Stimulated activated effector memory CD8-positive, alpha-beta T cell treated with anti-CD3 and anti-CD28 coated beads, Interleukin-12 subunit alpha, Interleukin-12 subunit beta, amount 100 ng/mL, for 72 hours (primary cell): ENCODE measurements around the gene MRPL58.
"Not testable (repeated sequence)": the region's sequence is repeated elsewhere in the genome, so short reads cannot be mapped to it uniquely, and the experiment has no call there.

Source experiments
- ATAC-seq: fragments of 150-1000 bp; cut with Tn5 transposase; 2 replicates; pipeline ENCODE4 v1.10.0; 2021
- DNase-seq, 2 donors: peaks; one replicate each; pipeline ENCODE4 v3.0.0; 2021 to 2022; ENCODE audit warnings: low spot score in 2 of 2
- H3K27ac Mint-ChIP-seq: one replicate; pipeline ENCODE4 v1.8.0; 2022; ENCODE audit warnings: mild to moderate bottlenecking, mixed read lengths
- H3K36me3 Mint-ChIP-seq: one replicate; pipeline ENCODE4 v1.8.0; 2022; ENCODE audit warnings: mild to moderate bottlenecking, mixed read lengths
- H3K4me1 Mint-ChIP-seq: one replicate; pipeline ENCODE4 v1.8.0; 2022; ENCODE audit warnings: mixed read lengths
- H3K4me3 Mint-ChIP-seq: one replicate; pipeline ENCODE4 v1.8.0; 2022; ENCODE audit warnings: mild to moderate bottlenecking, mixed read lengths
- H3K9me3 Mint-ChIP-seq: one replicate; pipeline ENCODE4 v1.8.0; 2022; ENCODE audit warnings: mixed read lengths

MRPL58 gene

DNA sequence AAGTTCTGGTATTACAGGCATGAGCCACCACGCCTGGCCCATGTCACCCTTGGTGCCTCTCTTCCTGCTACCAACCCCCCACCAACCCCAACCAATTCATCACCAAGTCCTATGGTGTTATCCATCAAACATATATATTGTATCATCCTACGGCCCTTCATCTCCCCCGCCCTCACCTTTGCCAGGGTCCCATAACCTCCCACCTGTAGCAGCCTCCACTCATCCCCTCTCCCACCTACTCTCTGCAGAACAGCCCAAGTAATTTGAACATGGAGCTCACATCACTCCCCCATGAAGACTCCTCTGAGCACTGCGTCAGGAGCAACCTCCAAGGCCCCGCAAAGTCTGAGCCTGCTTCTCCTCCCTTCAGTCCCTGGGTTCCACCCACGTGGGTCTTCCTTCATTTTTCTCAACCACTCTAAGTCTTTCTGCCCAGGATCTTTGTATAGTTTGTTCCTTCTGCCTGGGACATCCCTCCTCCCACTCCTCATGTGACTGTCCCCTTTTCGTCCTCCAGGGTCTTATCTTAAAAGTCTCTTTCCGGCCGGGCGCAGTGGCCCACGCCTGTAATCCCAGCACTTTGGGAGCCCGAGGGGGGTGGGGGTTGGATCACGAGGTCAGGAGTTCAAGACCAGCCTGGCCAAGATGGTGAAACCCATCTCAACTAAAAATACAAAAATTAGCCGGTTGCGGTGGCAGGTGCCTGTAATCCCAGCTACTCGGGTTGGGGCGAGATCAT lies 32.9 kb upstream of the MRPL58 start:
- no peak for ATAC-seq
- H3K27ac Mint-ChIP-seq, result no peak overlapping the region
- H3K4me1 Mint-ChIP-seq, result peaks cover 19% of the 10 kb centered on the region
- no peaks in the 10 kb centered on the region for H3K9me3 Mint-ChIP-seq
- no peak for DNase-seq
- H3K36me3 Mint-ChIP-seq, result peaks cover 5% of the 10 kb centered on the region
- no peak overlapping the region for H3K4me3 Mint-ChIP-seq

DNA sequence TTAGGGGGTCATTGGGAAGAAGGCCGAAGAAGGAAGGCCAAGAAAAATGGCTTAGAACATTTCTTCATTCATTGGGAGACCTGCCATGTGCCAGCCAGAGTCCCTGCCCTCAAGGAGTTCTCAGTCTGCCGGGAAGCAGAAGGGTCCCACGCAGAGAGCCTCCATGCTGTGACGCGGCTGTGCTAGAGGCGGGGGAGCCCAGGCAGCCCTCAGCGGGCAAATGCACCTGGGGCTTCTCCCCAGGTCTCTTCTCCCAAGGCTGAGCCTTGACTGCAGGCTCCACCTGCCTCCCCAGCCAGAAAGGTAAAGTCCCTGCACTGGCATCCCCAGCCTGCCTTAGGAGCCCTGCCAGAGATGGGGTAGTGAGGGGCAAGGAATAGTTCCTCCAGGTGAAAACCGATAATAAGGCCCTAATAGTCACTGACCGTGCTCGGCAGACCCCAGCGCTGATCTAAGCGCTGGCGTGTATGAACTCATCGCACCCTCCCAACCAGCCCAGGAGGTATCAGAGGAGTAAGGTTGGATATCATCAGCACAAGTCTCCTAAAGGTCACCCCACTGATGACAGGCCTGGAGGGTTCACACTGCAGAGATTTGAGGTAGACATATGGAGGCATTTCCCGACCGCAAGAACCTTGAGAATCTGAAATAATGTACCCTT lies 31.0 kb upstream of the MRPL58 start:
- peak; percentile 41 for ATAC-seq
- no peak for DNase-seq
- Mint-ChIP-seq H3K9me3 (no peaks in the 10 kb centered on the region), H3K4me3 (peak overlapping the region; percentile 83), H3K27ac (peak overlapping the region; percentile 84), H3K4me1 (peaks cover 19% of the 10 kb centered on the region), H3K36me3 (peaks cover 5% of the 10 kb centered on the region)

DNA sequence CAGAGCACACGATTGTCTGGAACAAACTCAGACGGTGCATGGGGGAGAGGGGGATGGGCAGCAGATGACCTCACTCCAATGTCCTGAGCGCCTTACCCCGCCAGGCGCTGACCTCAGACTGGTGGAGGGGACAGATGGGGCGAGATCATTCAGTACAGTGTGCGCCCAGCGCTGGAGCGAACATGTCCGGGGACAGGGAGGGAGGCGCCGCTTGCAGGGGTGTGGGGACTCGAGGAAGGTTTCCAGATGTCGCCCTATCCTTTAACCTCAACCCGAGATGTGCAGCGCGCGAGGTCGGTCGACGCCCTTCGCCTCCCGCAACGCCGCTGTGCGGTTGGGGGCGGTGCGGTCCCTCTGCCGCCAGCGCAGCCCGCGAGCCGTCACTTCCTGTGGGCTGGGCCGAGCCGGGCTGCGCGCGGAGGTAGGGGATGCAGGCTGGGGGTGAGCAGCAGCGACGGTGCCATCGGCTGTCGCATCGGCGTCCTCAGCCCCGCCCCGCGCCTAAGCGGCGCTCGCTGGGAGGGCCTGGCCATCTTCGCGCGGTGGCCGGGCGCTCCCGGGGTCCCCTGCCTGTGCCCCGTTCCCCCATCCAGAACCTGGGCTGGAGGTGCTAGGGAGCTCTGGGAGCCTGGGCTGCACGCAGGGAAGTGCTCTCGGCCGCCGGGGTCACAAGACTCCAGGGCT lies 30.3 kb upstream of the MRPL58 start:
- peaks cover 19% of the 10 kb centered on the region for H3K4me1 Mint-ChIP-seq
- H3K4me3 Mint-ChIP-seq, result peak overlapping the region; percentile 83
- H3K9me3 Mint-ChIP-seq, result no peaks in the 10 kb centered on the region
- H3K27ac Mint-ChIP-seq, result peak overlapping the region; percentile 84
- H3K36me3 Mint-ChIP-seq, result peaks cover 7% of the 10 kb centered on the region
- peak; percentile 97 for ATAC-seq
- peak; percentile 60 to 86 for DNase-seq

DNA sequence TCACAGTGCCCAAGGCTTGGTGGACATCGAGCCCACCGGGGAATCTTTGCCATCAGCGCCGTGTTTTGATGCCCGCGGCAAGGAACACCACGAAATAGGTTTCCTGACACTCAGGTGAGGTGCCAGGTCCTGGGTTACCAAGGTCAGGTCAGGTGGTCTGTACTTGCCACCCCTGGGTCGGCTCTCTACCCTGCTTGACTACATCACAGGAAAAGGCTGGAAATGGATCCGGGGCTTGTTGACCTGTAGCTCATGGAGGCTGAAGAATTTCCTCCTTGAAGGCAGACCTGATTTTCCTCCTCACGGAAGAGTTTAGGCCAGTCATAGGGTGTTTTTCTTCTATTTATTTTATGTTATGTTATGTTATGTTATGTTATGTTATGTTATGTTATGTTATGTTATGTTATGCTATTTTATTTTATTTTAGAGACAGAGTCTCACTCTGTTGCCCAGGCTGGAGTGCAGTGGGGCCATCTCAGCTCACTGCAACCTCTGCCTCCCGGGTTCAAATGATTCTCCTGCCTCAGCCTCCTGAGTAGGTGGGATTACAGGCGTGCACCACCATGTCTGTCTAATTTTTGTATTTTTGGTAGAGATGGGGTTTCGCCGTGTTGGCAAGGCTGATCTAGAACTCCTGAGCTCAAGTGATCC lies 29.7 kb upstream of the MRPL58 start:
- ATAC-seq, result not testable (repeated sequence)

DNA sequence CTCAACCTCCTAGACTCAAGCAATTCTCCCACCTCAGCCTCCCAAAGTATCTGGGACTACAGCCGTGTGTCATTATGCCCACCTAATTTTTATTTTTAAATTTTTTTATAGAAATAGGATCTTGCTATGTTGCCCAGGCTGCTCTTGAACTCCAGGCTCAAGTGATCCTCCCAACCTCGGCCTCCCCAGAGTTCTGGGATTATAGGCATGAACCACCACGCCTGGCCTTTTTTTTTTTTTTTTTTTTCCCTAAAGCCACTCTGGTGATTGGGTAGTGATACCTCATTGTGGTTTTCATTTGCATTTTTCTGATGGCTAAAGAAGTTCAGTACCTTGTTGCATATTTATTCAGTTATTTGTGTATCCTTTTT lies 26.3 kb upstream of the MRPL58 start:
- DNase-seq (no peak), ATAC-seq (no peak)
- peaks cover 10% of the 10 kb centered on the region for H3K36me3 Mint-ChIP-seq
- no peak overlapping the region for H3K27ac Mint-ChIP-seq
- no peaks in the 10 kb centered on the region for H3K9me3 Mint-ChIP-seq
- no peak overlapping the region for H3K4me3 Mint-ChIP-seq
- peaks cover 9% of the 10 kb centered on the region for H3K4me1 Mint-ChIP-seq

More for the DNA sequence above, 29.7 kb upstream of the MRPL58 start:
- not testable (repeated sequence) for H3K9me3 Mint-ChIP-seq, H3K36me3 Mint-ChIP-seq, DNase-seq, H3K27ac Mint-ChIP-seq
- Mint-ChIP-seq H3K4me3 (peak overlapping the region; percentile 83), H3K4me1 (peaks cover 19% of the 10 kb centered on the region)

DNA sequence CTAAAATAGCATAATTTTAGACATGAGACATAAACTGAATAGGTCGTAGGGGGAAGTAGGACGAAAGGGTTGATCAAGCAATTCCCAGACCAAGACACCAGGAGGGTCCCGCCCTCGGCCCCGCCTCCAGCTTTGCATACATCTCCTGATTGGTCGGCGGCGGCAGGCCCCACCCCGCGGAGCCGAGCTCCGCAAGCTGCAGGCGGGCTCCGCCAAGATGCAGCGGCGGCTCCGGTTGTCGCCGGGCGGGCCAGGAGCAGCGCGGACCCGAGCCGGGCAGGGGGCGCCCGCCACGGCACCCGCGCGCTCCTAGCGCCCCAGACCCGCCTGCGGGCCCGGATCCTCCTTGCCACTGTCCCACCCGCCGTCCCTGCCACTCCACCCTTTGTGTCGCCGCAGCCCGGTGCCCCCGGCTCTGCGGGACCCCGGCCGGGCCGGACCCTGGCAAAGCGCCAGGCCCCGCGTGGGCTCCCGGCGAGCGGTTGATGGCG lies 25.0 kb upstream of the MRPL58 start, which contains the start of gene CDR2L:
TSS of gene CDR2L (plus strand) at position 215 of the 491 bp plus-strand sequence. CDS start 412 bp downstream, outside the sequence.
- ATAC-seq (peak; percentile 97), DNase-seq (peak; percentile 82 to 92)
- Mint-ChIP-seq H3K4me1 (peaks cover 3% of the 10 kb centered on the region), H3K4me3 (peak within 1 kb of the TSS; percentile 77), H3K27ac (no peak within 1 kb of the TSS), H3K36me3 (peaks cover 5% of the 10 kb centered on the region), H3K9me3 (no peaks in the 10 kb centered on the region)

DNA sequence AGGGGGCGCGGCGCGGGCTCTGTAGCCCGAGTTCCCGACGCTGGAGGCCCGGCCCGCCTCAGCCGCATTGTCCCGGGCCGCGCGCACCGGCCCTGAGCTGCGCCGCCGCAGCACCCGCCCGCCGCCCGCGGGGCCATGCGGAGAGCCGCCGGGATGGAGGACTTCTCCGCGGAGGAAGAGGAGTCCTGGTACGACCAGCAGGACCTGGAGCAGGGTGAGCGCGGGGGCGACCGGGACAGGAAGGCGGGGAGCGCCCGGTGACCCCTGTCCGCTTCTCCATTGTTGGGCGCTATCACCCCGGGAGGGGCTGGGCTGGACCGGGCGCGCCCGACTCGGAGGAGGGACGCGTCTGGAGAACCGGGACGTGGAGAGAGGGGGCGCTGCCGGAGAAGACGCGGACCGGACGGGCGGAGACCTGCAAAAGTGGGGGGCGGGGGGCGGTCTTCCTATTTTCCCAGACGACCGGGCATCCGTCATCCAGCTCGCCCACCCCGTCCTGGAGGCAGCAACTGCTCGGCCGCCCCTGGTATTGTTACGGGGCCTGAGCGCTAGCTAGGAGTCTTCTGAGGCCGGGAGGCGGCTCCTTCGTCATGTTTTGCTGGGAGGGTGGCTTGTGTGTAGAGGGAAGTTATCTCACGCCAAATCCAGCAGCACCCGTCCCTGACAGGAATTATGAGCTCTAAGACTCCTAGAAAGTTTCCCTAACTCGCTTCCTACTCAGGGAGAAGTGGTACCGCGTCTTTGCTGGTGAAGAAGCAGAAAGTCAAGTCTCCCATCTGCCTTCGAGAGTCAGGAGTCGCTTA lies 24.4 kb upstream of the MRPL58 start:
- ATAC-seq (peak; percentile 72), DNase-seq (peak; percentile 24 to 62)
- no peak overlapping the region for H3K27ac Mint-ChIP-seq
- H3K4me3 Mint-ChIP-seq, result peak overlapping the region; percentile 77
- H3K36me3 Mint-ChIP-seq, result peaks cover 5% of the 10 kb centered on the region
- H3K9me3 Mint-ChIP-seq, result no peaks in the 10 kb centered on the region
- H3K4me1 Mint-ChIP-seq, result peaks cover 5% of the 10 kb centered on the region

DNA sequence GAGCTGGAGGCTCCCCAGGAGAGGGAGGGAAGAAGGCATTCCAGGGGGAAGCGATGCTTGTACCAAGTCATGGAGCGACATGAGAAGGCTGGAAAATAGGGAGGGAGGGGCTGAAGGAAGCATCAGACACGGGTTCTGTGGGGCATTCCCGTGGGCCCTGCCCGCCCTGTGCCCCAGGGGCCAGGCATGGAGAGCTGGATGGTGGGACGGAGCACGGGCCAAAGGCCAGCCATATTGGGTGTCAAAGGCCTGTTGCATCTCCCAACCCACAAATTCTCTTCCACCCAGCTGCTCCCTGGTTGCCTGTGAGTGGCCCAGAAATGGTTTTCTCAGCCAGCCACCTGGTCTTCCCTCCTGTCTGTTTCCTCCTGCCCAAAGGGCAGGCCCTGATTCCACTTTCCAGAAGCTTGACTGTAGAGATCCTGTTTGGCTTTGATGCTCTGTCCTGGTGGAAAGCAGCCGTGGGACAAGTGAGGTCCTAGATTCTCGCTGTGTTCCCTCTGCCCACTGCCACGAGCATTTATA lies 21.8 kb upstream of the MRPL58 start:
- H3K9me3 Mint-ChIP-seq, result no peaks in the 10 kb centered on the region
- H3K4me3 Mint-ChIP-seq, result no peak overlapping the region
- H3K4me1 Mint-ChIP-seq, result peaks cover 5% of the 10 kb centered on the region
- H3K27ac Mint-ChIP-seq, result no peak overlapping the region
- peaks cover 5% of the 10 kb centered on the region for H3K36me3 Mint-ChIP-seq
- DNase-seq (no peak), ATAC-seq (no peak)

DNA sequence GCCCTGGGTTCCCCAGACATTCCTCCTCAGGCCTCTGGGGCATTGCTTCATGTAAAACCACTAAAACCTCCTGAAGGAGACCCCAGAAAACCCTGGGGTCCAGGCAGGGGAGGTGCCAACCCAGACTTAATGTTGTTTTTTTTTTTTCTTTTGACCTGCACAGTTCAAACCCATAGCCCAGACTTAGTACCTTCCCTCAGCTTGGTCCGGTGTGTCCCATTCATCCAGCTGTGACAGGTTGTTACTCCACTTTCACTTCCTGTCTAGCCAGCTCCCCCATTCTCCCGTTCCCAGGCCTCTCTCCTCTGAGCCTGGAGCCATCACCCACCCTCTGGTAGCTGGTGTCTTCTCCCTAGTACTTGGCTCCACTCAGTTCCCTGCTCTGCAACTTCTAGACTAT lies 20.2 kb upstream of the MRPL58 start:
- DNase-seq, result no peak
- H3K4me3 Mint-ChIP-seq, result no peak overlapping the region
- no peaks in the 10 kb centered on the region for H3K9me3 Mint-ChIP-seq

DNA sequence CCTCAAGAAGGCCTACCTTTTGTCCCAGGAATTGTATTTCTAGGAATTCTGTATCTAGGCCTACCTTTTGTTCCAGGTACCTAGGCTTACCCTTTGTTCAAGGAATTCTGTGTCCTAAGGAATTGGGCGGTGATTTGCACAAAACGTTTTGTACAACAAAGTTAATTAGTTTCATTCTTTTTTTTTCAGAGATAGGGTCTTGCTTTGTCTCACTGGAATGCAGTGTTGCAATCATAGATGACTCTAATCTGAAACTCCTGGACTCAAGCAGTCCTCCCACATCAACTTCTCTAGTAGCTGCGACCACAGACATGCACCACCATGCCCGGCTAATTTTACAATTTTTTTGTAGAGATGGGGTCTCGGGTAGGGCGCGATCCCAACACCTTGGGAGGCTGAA lies 18.0 kb upstream of the MRPL58 start:
- Mint-ChIP-seq H3K4me1 (peaks cover 5% of the 10 kb centered on the region), H3K27ac (no peak overlapping the region), H3K4me3 (no peak overlapping the region), H3K9me3 (no peaks in the 10 kb centered on the region), H3K36me3 (no peaks in the 10 kb centered on the region)
- ATAC-seq, result no peak
- no peak for DNase-seq

More for the DNA sequence above, 20.2 kb upstream of the MRPL58 start:
- Mint-ChIP-seq H3K27ac (no peak overlapping the region), H3K36me3 (peaks cover 2% of the 10 kb centered on the region), H3K4me1 (peaks cover 5% of the 10 kb centered on the region)
- ATAC-seq, result no peak

DNA sequence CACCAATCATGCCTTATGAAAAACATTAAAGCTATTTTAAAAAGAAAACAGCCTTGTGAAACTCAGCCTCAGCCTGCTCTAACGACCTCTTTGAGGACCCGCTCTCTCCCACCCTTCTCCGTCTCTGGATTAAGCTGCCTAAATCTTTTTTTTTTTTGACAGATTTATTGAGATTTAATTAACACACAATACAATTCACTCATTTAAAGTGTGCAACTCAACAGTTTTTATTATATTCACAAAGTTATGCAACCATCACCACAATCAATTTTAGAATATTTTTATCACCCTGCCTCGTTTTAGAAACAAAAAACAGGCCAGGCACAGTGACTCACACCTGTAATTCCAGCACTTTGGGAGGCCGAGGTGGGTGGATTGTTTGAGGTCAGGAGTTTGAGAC lies 16.6 kb upstream of the MRPL58 start:
- DNase-seq (no peak), ATAC-seq (no peak)
- Mint-ChIP-seq H3K4me1 (peaks cover 5% of the 10 kb centered on the region), H3K4me3 (no peak overlapping the region), H3K36me3 (no peaks in the 10 kb centered on the region), H3K27ac (no peak overlapping the region), H3K9me3 (no peaks in the 10 kb centered on the region)

DNA sequence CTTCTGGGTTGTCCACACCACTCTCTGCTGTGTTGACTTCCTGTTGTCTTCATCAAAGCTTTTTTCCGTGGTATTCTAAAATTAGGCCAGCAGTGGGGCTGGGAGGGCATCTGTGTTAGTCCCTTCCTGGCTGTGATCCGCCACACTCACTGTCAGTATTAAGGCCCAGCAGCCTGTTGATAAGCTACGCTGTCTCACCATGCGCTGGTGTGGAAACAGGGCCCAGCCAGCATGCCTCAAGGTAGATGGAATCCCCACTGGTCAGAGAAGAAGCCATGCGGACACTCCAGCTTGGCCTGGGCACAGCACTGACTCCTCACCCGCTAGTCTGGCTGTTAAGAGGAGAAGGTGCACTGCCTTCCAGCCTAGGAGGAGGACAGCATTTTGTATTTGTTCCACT lies 13.7 kb upstream of the MRPL58 start:
- no peaks in the 10 kb centered on the region for H3K9me3 Mint-ChIP-seq
- H3K4me3 Mint-ChIP-seq, result no peak overlapping the region
- no peak for DNase-seq
- H3K27ac Mint-ChIP-seq, result no peak overlapping the region
- peak; percentile 24 for ATAC-seq
- H3K4me1 Mint-ChIP-seq, result no peaks in the 10 kb centered on the region
- no peaks in the 10 kb centered on the region for H3K36me3 Mint-ChIP-seq

DNA sequence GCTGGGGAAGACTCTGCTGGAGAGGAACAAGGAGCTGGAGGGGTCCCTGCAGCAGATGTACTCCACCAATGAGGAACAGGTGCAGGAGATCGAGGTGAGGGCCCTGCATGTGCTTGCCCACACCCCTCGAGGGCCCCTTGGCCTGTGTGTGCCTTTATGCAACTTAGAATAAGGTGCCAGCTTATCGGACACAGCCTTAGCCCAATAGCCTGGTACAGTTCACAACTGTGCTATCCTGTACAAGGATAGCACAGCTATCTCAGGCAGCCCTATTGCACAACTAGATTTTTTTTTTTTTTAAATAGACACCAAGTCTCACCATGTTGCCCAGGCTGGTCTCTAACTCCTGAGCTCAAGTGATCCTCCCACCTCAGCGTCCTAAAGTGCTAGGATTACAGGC lies 12.9 kb upstream of the MRPL58 start:
- H3K9me3 Mint-ChIP-seq, result no peaks in the 10 kb centered on the region
- no peak for ATAC-seq

More for the DNA sequence above, 12.9 kb upstream of the MRPL58 start:
- H3K36me3 Mint-ChIP-seq, result no peaks in the 10 kb centered on the region
- no peak for DNase-seq
- H3K4me3 Mint-ChIP-seq, result no peak overlapping the region
- H3K27ac Mint-ChIP-seq, result no peak overlapping the region
- no peaks in the 10 kb centered on the region for H3K4me1 Mint-ChIP-seq
